Nephron progenitor cell (in vitro differentiated cells): ENCODE measurements around the gene IGLL1.

Experiments used
- DNase-seq: peaks from one replicate; pipeline ENCODE4 v3.0.0; 2021
- H3K27ac Mint-ChIP-seq: 2 replicates; pipeline ENCODE4 v1.8.0; 2021; ENCODE audit warnings: mild to moderate bottlenecking, moderate library complexity, mixed read lengths
- H3K27me3 Mint-ChIP-seq: 2 replicates; pipeline ENCODE4 v1.8.0; 2021; ENCODE audit warnings: mild to moderate bottlenecking, low read depth, mixed read lengths; ENCODE audit not compliant: poor library complexity
- H3K36me3 Mint-ChIP-seq: 2 replicates; pipeline ENCODE4 v1.8.0; 2021; ENCODE audit warnings: low read depth, mixed read lengths
- H3K4me1 Mint-ChIP-seq: 2 replicates; pipeline ENCODE4 v1.8.0; 2021; ENCODE audit warnings: mixed read lengths
- H3K4me3 Mint-ChIP-seq: 2 replicates; pipeline ENCODE4 v1.8.0; 2021; ENCODE audit warnings: mild to moderate bottlenecking, moderate library complexity, mixed read lengths
- H3K9me3 Mint-ChIP-seq: 2 replicates; pipeline ENCODE4 v1.8.0; 2021; ENCODE audit warnings: mild to moderate bottlenecking, moderate library complexity, mixed read lengths
- TF ChIP-seq, protein P1 (sequence below): fragments of 200-600 bp; sonication (generic); IDR thresholded peaks from 2 replicates; pipeline ENCODE4 v1.5.0; 2021; ENCODE audit warnings: antibody characterized with exemption

The IGLL1 gene

GRCh38 chr22:23534851-23535717 is 45.0 kb downstream of the IGLL1 start:
- Mint-ChIP-seq H3K27ac (peak overlapping the region; percentile 100), H3K4me3 (peak overlapping the region; percentile 29), H3K27me3 (peaks cover 4% of the 10 kb centered on the region), H3K9me3 (no peaks in the 10 kb centered on the region), H3K36me3 (no peaks in the 10 kb centered on the region), H3K4me1 (peaks cover 81% of the 10 kb centered on the region)
- TF ChIP-seq, protein P1, sequence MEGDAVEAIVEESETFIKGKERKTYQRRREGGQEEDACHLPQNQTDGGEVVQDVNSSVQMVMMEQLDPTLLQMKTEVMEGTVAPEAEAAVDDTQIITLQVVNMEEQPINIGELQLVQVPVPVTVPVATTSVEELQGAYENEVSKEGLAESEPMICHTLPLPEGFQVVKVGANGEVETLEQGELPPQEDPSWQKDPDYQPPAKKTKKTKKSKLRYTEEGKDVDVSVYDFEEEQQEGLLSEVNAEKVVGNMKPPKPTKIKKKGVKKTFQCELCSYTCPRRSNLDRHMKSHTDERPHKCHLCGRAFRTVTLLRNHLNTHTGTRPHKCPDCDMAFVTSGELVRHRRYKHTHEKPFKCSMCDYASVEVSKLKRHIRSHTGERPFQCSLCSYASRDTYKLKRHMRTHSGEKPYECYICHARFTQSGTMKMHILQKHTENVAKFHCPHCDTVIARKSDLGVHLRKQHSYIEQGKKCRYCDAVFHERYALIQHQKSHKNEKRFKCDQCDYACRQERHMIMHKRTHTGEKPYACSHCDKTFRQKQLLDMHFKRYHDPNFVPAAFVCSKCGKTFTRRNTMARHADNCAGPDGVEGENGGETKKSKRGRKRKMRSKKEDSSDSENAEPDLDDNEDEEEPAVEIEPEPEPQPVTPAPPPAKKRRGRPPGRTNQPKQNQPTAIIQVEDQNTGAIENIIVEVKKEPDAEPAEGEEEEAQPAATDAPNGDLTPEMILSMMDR, result no peak
- no peak for DNase-seq

DNA sequence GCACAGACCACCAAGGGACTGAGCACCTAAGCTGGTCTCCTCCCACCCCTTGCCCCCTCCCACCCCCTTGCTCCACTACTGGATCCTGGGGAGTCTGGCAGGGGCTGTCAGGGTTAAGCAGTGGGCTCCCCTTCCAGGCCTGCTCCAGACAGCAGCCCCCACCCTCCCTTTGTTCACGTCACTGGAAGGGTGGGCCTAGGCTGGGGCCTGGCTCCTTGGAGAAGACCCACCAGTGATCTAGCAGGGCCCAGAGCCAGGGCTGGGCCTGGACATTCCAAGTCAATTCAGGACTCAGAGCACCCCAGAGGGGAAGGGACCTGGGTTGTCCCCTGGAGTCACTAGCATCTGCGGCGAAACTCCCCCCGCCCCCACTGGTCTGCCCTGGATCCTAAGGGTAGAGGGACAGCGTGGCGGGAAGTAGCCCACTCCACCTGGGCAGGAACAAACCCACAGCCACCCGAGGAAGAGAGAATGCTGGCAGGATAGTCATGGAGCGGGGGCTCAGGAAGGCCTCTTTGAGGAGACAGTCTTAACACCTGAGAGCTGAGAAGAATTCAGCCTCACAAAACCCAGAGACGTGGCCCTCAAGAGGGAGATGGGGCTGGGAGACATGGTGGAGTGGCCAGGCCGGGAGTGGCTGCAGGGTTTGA is 45.8 kb downstream of the IGLL1 start:
- H3K9me3 Mint-ChIP-seq, result no peaks in the 10 kb centered on the region
- H3K36me3 Mint-ChIP-seq, result no peaks in the 10 kb centered on the region
- no peak for DNase-seq
- peak overlapping the region; percentile 96 for H3K27ac Mint-ChIP-seq
- H3K4me3 Mint-ChIP-seq, result no peak overlapping the region
- TF ChIP-seq, protein P1, result no peak
- peaks cover 75% of the 10 kb centered on the region for H3K4me1 Mint-ChIP-seq
- peaks cover 4% of the 10 kb centered on the region for H3K27me3 Mint-ChIP-seq

DNA sequence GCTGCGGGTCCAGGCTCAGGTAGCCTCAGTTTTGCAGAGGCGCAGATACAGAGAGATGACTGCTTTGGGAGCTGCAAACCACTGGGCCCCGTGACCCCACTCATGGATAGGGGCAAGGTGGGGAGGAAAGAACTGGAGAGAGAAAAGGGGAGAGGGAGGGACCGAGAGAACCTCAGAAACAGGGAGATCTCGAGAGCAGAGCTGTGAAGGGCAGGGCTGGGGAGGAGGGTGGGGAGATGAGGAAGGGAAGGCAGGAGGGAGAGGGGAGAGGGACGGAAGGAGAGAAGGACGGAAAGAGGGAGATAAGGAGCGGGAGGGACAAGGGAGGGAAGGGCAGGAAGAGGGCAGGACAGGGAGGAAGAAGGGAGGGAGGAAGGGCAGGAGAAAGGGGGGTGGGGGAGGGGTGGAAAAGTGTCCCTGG is 46.3 kb downstream of the IGLL1 start:
- DNase-seq, result no peak
- no peaks in the 10 kb centered on the region for H3K36me3 Mint-ChIP-seq
- H3K4me3 Mint-ChIP-seq, result peak overlapping the region; percentile 58
- no peaks in the 10 kb centered on the region for H3K9me3 Mint-ChIP-seq
- peak overlapping the region; percentile 99 for H3K27ac Mint-ChIP-seq
- TF ChIP-seq, protein P1, result no peak
- H3K4me1 Mint-ChIP-seq, result peaks cover 75% of the 10 kb centered on the region
- H3K27me3 Mint-ChIP-seq, result peaks cover 5% of the 10 kb centered on the region

DNA sequence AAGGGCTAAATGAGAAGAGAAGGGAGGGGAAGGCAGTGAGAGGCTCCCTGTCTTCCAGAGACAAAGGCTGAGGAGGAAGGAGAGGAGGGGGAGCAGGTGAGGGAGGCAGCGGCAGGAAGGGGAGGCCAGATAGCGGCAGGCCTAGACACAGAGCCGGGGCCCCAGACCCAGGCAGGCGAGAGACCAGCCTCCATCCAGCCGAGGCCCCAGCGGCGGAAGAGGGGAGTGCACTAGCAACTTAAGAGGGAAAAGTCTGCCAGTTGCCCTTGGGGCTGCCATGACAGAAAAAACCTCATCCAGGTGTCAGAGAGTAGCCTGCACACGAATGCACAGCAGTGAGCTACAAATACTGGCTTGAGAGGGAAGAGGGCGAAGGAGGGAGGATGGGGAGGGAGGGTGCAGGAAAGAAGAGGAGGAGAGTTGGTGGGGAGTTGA is 46.7 kb downstream of the IGLL1 start:
- Mint-ChIP-seq H3K4me3 (peak overlapping the region; percentile 58), H3K36me3 (no peaks in the 10 kb centered on the region), H3K27ac (peak overlapping the region; percentile 99), H3K9me3 (no peaks in the 10 kb centered on the region), H3K27me3 (peaks cover 7% of the 10 kb centered on the region), H3K4me1 (peaks cover 75% of the 10 kb centered on the region)
- peak; percentile 80 for DNase-seq
- TF ChIP-seq, protein P1, result peak; percentile 63

DNA sequence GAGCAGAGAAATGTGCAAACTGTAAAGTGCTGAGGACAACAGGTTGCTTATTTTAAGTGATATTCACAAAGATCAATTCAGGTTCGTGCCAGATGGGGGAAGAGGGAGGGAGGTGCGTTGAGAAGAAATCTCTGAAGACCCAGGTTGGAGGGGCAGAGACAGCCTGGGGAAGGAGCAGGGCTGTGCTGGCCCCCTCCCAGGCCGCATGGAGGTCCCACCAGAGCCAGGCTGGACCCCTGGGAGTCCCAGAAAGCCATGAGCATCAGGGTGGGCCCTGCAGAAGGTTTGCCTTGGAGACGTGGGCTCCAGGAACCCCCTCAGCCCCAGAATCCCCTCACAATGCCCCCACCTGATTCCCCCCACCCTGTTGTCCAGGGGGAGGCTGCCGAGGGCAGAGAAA is 47.4 kb downstream of the IGLL1 start:
- Mint-ChIP-seq H3K9me3 (no peaks in the 10 kb centered on the region), H3K27me3 (peaks cover 7% of the 10 kb centered on the region), H3K4me1 (peaks cover 74% of the 10 kb centered on the region), H3K27ac (peak overlapping the region; percentile 99), H3K36me3 (no peaks in the 10 kb centered on the region), H3K4me3 (no peak overlapping the region)
- TF ChIP-seq, protein P1, result no peak
- no peak for DNase-seq
